DMS53 treated with DMSO at 0.1 percent for 48 hours (cell line): ENCODE results near the gene IL16.
"Not testable (repeated sequence)": the region's sequence is repeated elsewhere in the genome, so short reads cannot be mapped to it uniquely, and the experiment has no call there.

Experiments used
- DNase-seq: peaks from one replicate; lab custom pipeline; 2025; ENCODE audit not compliant: unreplicated experiment; lab: John Stamatoyannopoulos, UW

IL16 gene

DNA sequence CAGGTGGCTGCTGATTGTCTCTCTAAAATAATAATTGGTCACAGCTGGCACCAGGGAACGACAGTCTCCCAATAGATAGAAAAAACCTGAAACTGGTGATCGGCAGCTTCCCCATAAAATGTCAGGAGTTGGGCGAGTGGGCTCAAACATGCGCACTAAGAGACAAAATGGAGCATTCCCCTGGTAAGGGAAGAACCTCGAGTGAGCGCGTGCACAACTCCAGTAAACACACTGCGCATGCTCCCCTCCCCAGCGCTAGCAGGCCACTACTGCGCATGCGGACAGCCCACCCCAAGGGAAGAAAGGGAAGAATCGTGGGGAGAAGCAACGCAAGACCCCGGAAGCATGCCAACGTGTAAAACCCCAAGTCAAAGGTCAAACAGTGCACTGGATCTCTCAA lies 134.9 kb downstream of the IL16 start:
- no peak for DNase-seq

DNA sequence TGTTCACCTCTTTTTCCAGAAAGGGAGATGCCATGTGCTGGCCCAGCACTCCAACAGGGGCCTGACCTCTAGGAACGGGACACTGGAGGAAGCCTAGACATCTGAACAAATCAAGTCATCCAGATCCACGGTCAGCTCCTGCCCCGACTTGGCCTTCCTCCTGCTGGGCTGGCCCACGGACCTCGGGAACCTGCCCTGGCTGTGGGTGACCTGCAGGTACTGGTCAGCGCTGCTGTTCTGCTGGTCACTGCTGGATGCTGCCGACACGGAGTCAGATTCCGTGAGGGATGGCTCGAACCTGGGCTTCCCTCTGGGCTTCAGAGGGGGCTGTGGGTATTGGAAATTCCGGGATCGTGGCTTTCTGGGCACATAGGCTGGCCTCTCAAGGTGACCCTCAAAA lies 135.6 kb downstream of the IL16 start:
- no peak for DNase-seq

- DNase-seq, result no peak
These were observed 136.7 kb downstream of the IL16 start for GRCh38 chr15:81333363-81333762.

DNA sequence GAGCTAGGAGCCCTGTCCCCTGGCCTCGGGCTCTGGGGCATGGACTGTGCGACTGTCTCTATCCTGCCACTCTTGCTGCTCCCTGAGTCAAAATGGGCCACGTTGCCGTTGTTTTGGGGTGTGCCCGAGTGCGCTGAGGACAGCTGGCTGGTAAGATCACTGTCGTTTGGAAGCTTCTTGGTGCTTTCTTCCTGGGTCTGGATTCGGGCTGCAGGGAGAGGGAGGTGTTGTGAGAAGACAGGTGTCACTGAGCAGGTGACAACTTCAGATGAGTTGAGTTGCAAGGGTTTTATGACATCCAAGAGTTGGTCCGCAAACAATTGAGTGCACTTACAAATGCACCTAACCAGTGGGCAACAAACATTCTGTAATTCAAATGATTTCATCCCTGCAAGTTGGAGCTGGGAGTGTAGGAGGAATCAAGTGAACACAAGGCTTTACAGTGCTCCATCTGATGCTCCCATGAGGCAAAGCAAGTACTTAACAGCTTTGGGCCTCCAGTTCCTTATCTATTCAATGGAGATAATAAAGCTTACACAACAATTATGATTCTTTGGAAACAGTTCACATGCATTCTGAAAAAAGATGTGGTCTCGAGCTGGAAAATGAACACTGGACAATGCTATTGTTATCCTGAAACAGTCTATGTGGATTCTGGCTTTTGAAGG lies 138.2 kb downstream of the IL16 start:
- peak; percentile 69 for DNase-seq

GRCh38 chr15:81335631-81336030 lies 139.0 kb downstream of the IL16 start:
- DNase-seq, result no peak

DNA sequence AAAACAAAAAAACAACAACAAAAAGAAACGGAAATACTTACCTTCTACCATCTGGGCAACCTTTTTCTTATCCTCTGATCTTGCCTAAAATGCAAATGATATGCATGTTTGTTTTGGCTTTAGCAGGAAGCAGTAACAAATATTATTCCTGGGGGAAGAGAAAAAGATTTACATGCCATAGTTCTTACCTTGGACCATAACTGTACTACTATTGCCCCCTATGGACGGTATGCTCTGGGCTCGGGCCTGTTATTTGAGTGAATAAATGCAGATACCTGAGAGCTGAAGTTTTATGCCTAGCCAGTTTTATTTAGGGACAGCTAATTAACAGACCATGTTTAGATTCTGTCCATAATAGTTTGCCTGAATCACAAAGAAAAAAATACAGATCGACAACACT lies 139.9 kb downstream of the IL16 start:
- no peak for DNase-seq

DNA sequence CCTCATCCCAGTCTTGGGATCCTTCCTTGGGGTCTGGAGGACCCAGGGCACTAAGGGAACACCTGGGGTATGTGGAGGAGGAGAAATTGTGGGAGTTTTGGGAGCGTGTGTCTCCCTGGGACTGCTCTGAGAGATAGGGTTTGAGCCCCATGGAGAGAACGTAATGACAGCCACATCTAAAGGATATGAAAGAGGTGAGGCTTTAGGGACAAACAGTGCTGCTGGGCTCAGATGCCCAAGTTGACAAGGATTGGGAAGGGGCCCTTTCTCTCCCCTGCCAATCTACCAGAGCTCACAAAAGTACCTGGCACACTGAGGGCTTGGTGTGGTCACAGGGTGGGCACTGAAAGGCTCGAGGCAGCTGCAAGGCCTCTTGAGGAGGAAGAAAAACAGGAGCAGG lies 140.6 kb downstream of the IL16 start:
- no peak for DNase-seq

- no peak for DNase-seq
These were observed 141.1 kb downstream of the IL16 start for GRCh38 chr15:81337713-81338157.

GRCh38 chr15:81338170-81339007 lies 141.7 kb downstream of the IL16 start:
- DNase-seq, result no peak

GRCh38 chr15:81339321-81339720 lies 142.6 kb downstream of the IL16 start:
- no peak for DNase-seq

DNA sequence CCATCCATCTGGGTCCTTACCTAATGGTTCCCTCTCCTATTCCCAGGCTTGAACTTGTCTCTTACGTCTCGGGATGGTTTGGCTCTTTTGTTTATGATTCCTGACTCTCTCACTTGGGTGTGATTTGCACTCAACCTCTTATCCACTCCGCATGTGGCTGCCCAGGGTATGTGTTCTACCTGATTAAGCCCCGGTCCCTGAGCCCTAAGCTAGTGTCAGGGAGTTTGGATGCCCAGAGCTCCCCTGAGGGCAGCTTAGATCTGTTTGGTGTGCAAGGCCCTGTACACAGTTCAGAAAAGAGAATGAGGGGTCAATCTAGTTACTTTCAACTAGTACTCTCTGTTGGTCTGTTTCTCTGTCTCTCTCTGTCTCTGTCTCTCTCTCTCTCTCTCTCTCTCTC lies 143.2 kb downstream of the IL16 start:
- DNase-seq, result no peak

GRCh38 chr15:81341351-81341750 lies 144.7 kb downstream of the IL16 start:
- no peak for DNase-seq

DNA sequence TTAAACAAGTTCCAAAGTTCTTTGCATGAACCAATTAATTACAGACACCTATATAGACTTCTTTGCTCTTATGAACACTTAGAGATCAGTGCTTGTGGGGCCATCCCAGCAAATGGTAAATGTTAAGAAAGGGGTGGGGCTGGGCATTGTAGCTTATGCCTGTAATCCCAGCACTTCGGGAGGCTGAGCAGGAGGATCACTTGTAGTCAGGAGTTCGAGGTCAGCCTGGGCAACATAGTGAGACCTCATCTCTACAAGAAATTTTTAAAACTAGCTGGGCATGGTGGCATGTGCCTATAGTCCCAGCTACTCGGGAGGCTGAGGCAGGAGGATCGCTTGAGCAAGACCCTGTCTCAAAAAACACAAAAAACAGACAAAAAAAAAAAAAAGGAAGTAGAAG lies 146.7 kb downstream of the IL16 start:
- no peak for DNase-seq

- no peak for DNase-seq
These were observed 149.9 kb downstream of the IL16 start for GRCh38 chr15:81346611-81347010.

DNA sequence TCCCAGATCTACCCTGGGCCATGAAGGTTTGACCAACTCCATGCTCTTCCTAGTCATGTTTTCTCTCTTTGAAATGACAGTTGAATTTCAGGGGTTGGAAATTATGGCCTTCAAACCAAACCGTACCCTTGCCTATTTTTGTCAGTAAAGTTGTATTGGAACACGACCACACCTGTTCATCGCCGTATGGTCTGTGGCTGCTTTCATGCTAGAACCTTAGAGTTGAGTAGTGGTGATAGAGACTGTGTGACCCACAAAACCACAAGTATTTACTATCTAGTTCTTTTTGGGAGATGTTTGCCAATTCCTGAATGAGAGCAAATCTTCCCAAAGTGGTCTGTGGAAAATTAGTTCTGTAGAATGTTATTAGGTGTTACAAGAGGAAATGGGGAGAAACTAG lies 151.2 kb downstream of the IL16 start:
- DNase-seq, result no peak

DNA sequence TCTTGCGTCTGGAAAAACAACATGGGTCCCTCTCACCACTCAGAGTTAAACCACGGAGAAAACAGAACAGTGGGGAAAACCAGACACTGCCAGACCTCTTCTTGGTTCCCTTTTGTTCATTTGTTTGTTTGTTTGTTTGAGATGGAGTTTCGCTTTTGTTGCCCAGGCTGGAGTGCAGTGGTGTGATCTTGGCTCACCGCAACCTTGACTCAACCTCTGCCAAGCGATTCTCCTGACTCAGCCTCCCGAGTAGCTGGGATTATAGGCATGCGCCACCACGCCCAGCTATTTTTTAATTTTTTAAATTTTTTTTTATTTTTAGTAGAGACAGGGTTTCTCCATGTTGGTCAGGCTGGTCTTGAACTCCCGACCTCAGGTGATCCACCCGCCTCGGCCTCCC lies 152.0 kb downstream of the IL16 start:
- DNase-seq, result not testable (repeated sequence)

GRCh38 chr15:81349271-81349670 lies 152.6 kb downstream of the IL16 start:
- no peak for DNase-seq

GRCh38 chr15:81351651-81352050 lies 155.0 kb downstream of the IL16 start:
- no peak for DNase-seq

DNA sequence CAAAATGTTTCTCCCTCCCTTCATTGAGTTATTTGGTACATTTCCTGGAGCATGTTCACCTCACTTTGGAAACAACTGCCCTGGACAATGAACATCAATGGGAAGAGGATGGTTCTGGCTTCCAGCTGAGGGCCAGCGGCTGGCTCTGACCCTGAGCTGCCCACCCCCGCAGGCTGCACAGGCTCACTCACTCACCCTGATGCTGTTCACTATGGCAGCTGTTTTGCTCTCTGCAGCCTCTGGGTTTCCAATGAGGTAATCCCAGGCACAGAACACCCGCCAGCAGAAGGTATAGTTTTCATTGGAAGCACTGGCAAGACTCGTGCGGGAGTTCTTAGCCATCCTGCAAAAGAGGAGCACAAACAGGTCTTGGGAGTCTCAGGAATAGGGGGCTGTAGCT lies 159.6 kb downstream of the IL16 start:
- DNase-seq, result no peak

DNA sequence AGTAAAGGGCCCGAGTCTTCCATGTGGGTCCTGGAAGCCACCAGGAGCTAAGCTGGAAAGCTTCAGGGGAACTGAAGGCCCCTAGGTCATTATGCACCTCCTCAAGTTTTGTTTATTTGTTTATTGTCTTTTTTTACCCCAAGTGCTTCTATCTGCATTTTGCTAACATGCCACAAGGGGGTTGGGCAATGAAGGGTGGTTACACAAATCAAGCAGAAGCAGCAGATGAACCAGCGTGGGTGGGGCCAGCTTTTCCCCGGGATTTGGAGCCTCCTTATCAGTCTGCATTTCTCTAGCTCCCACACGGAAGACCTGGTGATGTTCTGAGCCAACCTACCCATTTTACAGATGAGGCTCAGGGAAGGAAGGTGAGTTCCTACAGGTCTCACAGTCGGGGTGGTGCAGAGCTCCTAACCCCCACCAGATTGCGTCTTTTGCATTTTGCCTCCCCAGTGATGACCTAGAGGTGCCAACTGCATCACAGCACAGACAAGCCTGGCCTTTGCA lies 160.6 kb downstream of the IL16 start:
- DNase-seq, result no peak

- no peak for DNase-seq
These were observed 161.6 kb downstream of the IL16 start for GRCh38 chr15:81358248-81358647.

GRCh38 chr15:81360491-81360890 lies 163.8 kb downstream of the IL16 start:
- no peak for DNase-seq
